ENCODE results near the gene FCSK.

The FCSK gene

GRCh38 chr16:70457446-70458166, 3.2 kb downstream of the FCSK start:
- no peak for DNase-seq

DNA sequence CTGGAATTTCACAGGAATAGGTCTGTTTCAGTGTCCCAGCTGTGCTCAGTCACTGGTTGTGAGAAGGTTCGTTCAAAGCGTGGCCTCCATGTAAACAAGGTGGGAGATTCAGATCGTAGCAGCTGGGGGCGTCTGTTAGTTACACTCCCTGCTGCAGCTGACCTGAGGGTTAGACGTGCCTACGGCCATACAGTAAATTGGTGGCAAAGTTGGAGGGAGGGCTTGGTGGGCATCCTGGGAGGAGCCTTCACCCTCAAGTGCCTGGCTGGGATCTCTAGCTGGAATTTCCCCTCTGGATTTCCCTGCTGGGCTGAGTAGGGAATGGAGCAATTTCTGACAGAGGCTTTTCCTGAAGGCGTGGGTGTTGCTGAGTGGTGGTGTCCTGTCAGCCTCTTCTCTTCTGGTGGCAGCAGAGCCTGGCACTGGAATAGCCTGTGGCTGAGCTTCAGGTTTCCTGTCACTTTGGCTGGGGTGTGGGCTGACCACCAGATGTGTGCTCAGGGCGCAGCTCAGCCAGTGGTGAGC, 6.4 kb downstream of the FCSK start:
- DNase-seq: no peak

DNA sequence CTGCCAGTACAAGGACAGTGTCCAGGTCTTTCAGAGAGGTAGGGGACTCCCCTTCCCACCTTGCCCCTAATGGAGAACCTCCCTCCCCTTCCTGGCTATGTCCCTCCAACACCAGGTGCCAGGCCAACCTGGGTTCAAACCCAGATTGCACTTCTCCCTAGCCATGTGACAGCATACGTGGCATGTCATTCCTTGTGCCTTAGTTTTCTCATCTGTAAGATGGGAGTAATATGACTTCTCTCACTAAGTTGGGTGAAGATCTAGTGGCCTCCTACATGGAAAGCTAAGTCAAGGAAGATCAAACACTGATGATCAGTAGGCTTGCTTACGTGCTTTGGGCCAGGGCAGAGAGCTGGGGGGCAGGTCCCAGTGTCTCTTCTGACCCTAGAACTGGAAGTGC, 8.8 kb downstream of the FCSK start:
- no peak for DNase-seq

GRCh38 chr16:70465999-70466804, 11.8 kb downstream of the FCSK start:
- no peak for DNase-seq

DNA sequence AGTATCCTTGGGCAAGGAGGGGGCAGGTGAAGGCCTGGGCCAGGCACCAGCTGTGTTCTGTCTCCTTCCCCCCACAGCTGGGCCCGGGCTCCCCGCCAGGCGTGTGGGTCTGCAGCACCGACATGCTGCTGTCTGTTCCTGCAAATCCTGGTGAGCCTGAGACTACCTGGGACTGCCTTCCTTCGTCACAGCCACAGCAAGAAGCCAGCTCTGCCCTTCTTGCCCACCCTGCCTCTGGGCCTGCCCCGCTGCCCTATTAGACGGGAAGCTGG, 12.3 kb downstream of the FCSK start:
- DNase-seq: no peak

GRCh38 chr16:70467113-70467512, 12.7 kb downstream of the FCSK start:
- no peak for DNase-seq

- DNase-seq: no peak
Measured at GRCh38 chr16:70467608-70468007, 13.2 kb downstream of the FCSK start.

DNA sequence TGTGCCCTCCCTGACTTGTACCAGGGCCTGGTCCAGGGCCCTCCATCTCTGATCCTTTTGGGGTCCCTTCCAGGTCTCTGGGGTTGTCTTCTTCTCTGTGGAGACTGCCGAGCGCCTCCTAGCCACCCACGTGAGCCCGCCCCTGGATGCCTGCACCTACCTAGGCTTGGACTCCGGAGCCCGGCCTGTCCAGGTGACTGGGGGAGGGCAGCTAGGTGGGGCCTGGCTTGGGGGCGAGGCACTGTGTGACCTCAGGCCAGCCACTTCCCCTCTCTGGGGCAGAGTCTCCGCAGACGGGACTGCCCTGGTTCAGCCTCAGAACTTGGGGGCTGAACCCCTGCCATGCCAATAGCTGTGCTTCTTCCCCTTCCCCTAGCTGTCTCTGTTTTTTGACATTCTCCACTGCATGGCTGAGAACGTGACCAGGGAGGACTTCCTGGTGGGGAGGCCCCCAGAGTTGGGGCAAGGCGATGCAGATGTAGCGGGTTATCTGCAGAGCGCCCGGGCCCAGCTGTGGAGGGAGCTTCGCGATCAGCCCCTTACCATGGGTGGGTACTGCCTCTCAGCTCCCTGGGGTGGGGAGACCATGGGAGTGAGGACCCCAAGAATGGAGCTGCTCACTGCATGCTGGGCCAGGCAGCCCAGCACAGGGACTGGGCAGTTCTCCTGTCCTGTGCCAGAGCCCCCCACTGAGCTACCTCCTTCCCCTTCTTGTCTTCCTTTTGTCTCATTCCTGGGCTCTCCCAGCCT, 14.6 kb downstream of the FCSK start:
- no peak for DNase-seq

GRCh38 chr16:70470141-70470926, 15.9 kb downstream of the FCSK start:
- DNase-seq: no peak

DNA sequence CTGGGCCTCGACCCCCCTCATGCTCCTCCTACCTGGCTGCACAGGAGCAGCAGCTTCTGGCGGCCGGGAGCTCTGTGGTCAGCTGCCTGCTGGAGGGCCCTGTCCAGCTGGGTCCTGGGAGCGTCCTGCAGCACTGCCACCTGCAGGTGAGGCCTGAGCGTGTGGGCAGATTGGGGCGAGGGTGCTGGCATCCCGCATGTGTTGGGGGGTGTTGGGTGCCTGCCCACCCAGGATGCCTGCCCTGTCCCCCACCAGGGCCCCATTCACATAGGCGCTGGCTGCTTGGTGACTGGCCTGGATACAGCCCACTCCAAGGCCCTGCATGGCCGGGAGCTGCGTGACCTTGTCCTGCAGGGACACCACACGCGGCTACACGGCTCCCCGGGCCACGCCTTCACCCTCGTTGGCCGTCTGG, 16.5 kb downstream of the FCSK start:
- no peak for DNase-seq

- no peak for DNase-seq
Measured at GRCh38 chr16:70472786-70473433, 18.5 kb downstream of the FCSK start.

DNA sequence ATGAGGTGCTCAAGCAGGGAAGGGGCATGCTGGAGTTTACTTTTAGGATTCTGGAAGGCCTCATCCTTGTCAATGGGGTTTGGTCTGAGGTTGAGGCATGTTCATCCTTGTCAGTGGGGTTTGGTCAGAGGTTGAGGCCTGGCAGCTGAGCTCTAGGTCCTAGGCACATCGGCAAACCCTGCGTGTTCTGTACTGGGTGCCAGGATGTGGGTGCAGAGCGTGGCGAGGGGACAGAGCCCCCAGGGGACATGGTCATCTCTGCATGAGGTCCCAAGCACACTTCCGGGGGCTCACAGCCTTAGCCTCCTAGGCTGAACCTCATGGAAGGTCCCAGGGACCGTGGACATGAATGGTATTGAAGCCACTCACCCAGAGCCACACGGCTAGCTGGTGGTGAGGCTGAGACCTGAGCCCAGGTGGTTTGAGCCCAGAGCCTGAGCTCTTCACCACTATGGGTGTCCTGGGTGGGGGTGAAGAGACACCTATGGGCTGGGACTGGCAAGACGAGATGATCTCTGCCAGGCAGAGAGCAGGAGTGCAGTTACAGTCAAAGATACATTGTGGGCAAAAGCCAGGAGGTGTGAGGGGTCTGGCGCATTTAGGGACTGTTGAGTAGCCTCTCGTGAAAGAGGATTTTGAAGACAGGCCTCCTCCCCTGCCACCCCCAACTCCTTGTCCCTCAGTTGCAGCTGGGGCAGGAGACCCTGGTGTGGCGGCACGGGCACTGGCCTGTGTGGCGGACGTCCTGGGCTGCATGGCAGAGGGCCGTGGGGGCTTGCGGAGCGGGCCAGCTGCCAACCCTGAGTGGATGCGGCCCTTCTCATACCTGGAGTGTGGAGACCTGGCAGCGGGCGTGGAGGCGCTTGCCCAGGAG, 19.3 kb downstream of the FCSK start:
- no peak for DNase-seq

DNA sequence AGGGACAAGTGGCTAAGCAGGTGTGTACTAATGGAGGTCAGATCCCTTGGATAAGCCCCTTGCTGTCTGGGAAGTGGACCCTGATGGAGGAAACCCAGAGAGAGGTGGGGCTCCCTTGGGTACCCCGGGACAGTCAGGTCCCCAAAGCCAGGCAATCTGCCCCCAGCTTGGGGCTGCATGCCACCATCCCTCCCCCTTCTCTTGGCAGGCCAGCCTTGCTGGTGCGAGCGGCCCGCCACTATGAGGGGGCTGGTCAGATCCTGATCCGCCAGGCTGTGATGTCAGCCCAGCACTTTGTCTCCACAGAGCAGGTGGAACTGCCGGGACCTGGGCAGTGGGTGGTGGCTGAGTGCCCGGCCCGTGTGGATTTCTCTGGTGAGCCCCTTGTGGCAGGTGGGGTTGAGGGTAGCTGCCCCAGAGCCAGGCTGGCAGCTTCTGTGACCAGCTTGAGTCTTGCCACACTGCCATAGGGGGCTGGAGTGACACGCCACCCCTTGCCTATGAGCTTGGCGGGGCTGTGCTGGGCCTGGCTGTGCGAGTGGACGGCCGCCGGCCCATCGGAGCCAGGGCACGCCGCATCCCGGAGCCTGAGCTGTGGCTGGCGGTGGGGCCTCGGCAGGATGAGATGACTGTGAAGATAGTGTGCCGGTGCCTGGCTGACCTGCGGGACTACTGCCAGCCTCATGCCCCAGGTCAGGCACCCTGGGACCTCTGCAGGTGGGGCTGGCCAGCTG, 20.1 kb downstream of the FCSK start:
- no peak for DNase-seq

GRCh38 chr16:70475054-70475871, 20.9 kb downstream of the FCSK start:
- DNase-seq: no peak

DNA sequence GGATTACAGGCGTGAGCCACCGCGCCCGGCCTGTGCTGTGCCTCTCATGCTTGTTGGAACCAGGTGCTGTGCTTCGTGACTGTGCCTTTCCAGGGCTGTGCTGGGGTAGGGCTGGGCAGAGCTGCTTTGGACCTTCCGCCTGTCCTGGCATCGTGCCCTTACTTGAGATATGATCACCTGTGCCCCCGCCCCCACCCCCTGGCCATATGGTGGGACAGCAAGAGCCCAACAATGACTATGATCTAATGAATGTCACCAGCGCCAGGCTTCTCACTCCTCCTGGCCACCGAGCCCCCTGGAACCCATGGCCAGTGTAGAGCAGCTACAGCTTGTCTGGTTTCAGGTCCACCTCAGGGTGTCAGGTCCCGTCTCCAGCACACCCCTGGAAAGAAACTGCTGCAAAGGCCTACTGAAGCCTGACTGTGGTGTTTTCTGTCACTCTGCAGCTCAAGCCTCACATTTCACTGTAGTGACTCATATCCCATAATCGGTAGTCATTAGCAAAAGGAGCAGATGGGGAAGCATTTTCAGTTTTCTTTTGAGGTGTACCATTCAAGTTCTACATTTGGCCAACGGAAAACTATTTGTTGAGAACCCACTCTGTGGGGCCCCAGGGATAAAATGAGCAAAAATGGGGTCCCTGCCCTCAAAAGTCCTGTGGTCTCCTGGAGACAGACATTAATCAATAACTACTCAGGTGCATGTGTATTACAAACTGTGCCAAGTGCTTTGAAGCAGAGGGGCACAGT, 22.1 kb downstream of the FCSK start:
- peak; percentile 75 for DNase-seq

GRCh38 chr16:70478169-70478568, 23.8 kb downstream of the FCSK start:
- DNase-seq: no peak

DNA sequence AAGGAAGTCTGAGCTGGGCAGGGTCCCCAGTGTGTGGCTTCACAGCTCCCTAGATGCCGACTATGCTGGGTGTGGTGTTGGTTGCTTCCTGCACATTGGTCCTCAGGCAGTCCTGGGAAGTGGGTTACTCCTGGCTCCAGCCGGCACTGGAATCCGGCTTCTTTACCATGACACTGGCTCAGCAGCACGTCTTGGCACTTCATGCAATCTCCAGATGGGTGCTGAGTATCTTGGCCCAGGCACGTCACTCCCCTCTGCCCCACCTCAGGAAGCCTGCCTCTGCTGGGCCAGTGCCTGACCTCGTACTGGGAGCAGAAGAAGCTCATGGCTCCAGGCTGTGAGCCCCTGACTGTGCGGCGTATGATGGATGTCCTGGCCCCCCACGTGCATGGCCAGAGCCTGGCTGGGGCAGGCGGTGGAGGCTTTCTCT, 24.5 kb downstream of the FCSK start:
- no peak for DNase-seq

- DNase-seq: no peak
Measured at GRCh38 chr16:70480127-70481105, 26.0 kb downstream of the FCSK start.
